GM19463 (cell line): ENCODE data around the gene MBOAT7.
A peak's percentile ranks its signal among the peaks of the same experiment; 100 is the strongest.

Source experiments
- ATAC-seq: cut with Tn5 transposase; IDR thresholded peaks from one replicate; pipeline ENCODE4 v1.9.1; 2021; ENCODE audit warnings: mild to moderate bottlenecking, moderate library complexity; ENCODE audit not compliant: unreplicated experiment

MBOAT7 gene

GRCh38 chr19:54165222-54165621, 24.2 kb downstream of the MBOAT7 start:
- no peak for ATAC-seq

DNA sequence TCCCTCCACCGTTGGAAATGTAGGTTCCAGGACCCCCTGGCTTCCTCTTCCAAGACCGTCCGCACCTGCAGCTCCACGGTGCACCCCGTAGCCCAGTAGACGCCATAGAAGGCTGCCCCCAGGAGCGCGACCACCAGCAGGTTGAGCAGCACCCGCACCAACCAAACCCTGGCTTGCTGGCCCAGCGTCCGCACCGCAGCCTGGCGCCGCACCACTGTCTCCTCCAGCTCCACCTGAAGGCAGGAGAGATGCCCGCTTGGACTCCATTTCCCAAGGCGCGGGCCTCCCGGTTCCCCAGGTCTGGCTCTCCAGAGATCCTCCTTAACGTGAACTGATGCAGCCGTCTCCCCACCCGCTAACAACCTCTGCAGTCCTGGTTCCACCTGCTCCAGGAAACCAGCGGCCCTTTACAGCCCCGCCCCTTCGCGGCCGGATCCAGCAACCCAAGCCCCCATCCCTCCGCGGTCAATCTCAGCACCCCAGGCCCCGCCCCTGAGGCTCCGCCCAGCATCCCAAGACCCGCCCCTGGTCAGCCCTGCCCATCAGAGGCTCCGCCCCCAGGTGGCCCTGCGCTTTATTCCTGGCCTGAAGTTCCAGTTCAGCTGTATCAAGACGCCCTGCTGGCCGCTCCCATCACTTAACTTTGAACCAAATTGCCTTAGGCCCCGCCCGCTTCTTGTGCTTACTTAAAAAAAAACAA, 24.9 kb downstream of the MBOAT7 start:
- no peak for ATAC-seq

GRCh38 chr19:54162884-54163283, 26.5 kb downstream of the MBOAT7 start:
- ATAC-seq = no peak

DNA sequence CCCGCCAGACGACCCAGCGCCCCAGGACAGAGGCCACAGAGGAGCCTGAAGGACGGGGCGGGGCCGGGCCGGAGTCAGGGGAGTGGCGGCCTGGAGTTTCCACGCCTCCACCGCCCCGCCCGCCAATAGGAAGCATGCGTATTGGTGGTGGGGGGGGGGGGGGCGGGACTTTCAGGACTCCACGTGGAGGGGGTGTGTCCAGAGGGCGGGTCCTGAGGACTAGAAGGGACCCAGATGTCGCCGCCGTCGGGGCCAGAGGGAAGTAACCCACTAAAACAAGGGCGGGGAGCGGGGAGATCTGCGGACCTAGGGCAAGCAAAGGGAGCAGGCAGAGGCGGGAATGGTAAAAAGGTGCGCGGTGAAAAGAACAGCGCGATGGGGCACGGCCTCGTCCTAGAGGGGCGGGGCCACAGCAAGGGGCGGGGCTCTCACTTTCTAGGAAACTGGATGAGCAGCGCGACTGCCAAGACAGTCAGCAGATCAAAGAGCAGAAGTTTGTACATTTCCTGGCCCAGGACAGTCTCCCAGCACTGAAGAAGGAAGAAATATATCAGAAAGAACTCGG, 27.1 kb downstream of the MBOAT7 start:
- no peak for ATAC-seq

DNA sequence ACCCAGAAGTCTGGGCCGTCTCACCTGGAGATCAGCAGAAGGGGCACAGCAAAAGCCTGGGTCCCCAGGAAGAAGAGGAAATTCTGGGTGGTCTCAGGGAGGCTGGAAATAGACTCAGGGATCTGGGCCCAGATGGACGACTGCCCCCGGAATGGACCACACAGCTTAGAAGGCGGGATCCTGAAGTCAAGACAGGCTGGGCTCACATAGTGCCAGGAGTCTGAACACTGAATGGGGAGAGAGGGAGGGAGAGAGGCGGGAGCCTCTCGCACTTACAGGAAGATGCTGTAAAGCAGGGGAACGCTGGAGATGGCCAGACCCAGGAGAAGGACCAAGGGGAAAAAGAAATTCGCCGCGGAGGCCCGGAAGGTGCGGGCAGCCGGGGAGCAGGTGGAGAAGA, 28.5 kb downstream of the MBOAT7 start:
- no peak for ATAC-seq

DNA sequence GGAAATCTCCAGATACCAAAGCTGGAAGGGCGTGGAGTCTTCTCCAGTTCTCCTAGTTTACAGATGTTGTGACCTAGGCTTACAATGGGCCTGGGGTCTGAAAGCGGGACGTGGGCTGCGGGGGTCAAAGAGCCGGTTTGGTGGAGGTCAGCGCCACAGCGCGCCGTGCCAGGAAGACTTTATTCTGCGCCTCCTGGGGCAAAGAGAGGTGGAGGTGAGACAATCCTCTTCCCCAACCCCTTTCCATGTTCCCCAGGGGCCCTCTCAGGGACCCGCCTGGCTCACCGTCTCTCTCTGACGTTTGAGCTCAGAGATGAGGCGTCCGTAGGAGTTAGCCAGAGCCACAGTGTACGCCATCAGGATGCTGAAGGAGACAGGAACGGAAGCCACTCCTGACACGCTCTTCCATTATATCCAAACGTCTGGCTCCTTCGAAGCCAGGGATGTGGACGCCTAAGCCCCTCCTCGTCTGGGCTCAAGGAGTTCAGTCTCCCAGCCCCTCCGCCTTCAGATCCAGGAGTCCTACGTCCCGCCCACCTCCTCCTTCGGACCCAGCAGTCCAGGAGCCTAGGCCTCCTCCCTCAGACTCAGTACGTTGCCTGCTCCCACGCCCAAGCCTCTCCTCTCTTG, 29.1 kb downstream of the MBOAT7 start:
- ATAC-seq = no peak

DNA sequence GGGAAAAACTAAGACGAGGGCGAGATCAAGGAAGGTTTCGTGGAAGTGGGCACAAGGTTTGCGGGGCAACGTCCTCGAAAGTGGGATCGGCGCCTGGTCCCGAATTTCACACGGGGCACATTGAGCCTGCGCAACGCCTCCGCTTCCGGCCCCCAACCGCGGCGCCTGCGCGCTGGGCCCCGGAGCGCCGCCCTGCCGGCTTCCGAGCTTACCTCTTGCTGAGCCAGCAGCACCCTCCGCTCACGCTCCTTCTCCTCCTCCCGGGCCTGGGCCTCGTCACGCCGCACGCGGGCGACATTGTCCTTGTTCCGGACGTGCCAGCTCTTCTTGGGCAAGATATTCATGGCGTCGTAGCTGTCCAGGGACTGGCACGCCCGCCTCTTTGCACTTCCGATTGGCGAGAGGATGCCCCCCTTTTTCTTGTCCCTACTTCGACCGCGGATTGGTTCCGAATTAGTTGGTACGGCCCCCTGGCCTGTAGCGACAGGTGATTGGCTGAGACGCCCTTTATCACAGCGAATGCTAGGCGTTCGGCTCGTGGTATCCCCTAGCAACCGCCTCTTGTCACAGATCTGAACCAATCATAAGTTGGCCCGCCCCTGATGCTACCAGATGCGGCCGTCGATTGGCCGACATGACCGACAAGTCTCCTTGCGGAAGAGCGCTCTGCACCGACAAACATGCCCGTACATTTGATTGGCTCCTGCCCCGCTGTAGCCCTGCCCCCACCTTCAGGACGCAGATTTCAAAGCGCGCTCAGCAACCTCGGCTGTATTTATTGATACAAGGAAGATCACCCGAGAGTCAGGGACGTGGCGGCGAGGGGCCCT, 29.8 kb downstream of the MBOAT7 start, which contains the start of gene LENG1:
LENG1 (minus strand) TSS at position 370 of the 830 bp plus-strand sequence; CDS start at position 344, 26 bp downstream.
- peak; percentile 91 for ATAC-seq

DNA sequence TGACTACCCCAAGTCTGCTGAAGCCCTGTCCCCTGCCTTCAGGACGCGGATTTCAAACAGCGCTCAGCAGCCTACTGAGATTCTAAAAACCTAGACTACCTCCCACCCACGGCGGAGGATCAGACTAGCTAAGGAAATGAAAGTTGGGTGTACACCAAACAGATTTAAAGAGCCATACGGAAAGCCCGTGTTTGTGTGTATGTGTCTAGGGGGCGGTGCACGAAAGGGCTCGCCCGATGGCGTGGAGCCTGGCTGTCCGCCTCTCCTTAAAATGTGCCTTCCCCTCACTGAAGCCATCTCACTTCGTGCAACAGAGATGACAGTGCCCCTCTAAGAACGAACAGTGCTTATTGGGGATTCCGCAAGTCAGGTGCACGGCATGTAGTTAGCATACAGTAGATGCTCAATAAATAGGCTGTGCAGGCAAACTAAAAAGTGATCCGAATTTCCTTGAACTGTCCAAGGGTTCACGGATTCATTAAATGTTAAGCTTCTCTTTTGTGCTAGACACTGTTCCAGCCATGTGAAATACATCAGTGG, 30.5 kb downstream of the MBOAT7 start:
- ATAC-seq = no peak

GRCh38 chr19:54156953-54157352, 32.4 kb downstream of the MBOAT7 start:
- no peak for ATAC-seq

DNA sequence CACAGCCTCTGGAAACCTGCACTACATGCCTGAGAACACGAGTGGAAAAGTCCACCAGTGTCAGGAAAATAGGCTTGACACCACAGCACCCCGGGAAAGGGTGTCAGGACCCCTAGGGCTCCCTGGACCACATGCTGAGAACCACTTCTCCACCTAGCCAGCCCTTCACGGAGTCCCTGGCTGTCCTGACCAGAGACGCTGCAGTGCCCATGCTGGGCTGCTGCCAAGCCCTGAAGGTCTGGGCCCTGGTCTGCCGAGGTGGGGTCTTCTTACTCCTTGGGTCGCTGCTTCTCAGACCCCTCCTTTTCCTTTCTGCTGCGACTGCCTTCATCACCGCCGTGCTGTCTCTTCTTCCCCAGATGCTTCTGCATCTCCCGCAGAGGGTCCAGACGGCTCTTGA, 32.9 kb downstream of the MBOAT7 start:
- no peak for ATAC-seq

GRCh38 chr19:54155694-54156093, 33.7 kb downstream of the MBOAT7 start:
- no peak for ATAC-seq

- no peak for ATAC-seq
These were observed 34.6 kb downstream of the MBOAT7 start for GRCh38 chr19:54154603-54155345.

GRCh38 chr19:54153731-54154326, 35.6 kb downstream of the MBOAT7 start:
- ATAC-seq = no peak

GRCh38 chr19:54152878-54153524, 36.4 kb downstream of the MBOAT7 start:
- ATAC-seq = no peak

DNA sequence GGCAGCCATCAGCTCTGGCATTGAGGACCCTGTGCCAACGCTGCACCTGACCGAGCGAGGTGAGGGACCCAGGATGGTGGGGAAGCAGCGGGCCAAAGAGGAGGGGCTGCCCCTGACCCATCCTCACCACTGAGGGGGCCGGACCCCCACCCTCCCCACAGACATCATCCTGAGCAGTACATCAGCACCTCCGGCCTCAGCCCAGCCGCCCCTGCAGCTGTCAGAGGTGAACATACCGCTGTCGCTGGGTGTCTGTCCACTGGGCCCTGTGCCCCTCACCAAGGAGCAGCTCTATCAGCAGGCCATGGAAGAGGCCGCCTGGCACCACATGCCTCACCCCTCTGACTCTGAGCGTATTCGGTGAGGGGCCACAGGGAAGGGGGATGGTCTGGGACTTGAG, 37.1 kb downstream of the MBOAT7 start:
- ATAC-seq = no peak

DNA sequence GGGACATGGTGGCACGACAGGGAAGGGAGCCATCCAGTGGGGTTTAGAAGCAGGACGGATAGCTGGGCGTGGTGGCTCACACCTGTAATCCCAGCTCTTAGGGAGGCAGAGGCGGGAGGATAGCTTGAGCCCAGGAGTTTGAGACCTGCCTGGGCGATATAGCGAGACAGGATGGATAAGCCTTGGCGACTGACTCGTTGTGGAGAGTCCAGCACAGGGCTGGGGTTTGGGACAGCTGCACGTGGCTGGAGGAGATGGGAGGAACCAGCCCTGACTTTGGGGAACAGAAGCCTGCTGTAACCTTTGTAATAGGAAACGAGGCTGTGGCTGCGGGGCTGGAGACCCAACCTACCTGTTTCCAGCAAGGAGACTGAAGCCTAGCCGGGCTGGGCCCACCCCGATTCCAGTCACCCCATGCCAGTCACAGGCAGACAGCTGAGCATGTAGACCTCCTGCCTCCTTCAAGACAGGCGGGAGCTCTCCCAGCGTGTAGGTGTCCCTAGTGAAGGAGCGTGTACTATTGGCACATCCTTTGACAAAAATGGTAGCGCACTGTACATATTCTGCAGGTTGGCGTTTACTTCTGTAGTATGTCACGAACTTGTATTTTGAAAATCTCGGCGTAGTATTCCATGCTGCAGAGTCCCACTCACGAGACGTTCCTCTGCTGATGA, 37.9 kb downstream of the MBOAT7 start:
- ATAC-seq = no peak

GRCh38 chr19:54149021-54149812, 40.2 kb downstream of the MBOAT7 start:
- no peak for ATAC-seq

GRCh38 chr19:54148158-54148557, 41.2 kb downstream of the MBOAT7 start:
- ATAC-seq = no peak
